NT2/D1 (cell line): ENCODE data around the gene PTGIS.

Source experiments
- SUZ12 ChIP-seq: IDR thresholded peaks from 2 replicates; pipeline ENCODE4 v1.6.1; 2011; ENCODE audit not compliant: insufficient read length, insufficient read depth; ENCODE audit errors: extremely low read depth
- YY1 ChIP-seq: IDR thresholded peaks from 2 replicates; pipeline ENCODE4 v1.6.1; 2011; ENCODE audit not compliant: insufficient read length, insufficient read depth

GRCh38 chr20:49516916-49517804 lies 50.8 kb downstream of the PTGIS start:
- TF ChIP-seq YY1 (no peak), SUZ12 (no peak)
